Measurements from ENCODE around the gene ALDH8A1. TPM values are rescaled to one million over a fixed set of nuclear protein-coding genes. Genes with fewer than 3 reads are reported as not detected.
"Not testable (repeated sequence)": the region's sequence is repeated elsewhere in the genome, so short reads cannot be mapped to it uniquely, and the experiment has no call there.

ALDH8A1 gene
- total RNA-seq, 1 donor from 2014 or later = 1.1 TPM

DNA sequence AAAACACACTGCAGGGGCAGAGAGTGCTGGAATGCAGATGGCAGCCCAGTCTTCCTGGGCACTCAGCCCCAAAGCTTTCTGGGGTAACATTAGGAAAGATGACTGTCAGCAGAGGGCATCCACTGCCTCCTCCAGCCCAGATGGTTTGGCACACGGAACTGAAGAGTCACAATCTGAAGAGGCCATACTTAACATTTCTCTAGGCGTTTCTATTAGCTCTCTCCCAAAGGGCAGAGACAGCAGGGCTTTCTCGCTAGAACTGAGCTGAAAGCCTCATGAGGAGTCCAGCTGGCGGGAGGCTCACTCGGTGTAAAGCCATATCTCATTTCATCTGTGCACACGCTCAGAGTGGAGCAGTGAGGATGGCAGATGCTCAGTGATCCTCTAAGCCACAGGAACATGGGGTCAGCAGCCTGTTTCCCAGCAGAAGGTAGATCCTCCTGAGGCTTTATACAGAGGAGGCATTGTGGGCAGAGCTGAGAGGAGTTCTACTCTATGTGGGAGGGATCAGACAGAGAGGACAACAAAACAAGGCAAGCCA is 28.1 kb downstream of the ALDH8A1 start:
- peaks cover 6% of the 10 kb centered on the region for H3K36me3 Mint-ChIP-seq (ENCODE audit: low read depth)
- no peak for DNase-seq (ENCODE audit: low spot score)
- no peak overlapping the region for H3K4me3 Mint-ChIP-seq (ENCODE audit: low read depth)
- intact Hi-C loops (cut with micrococcal nuclease) = no loop called here
- H3K27me3 Mint-ChIP-seq (ENCODE audit: low read depth) = no peaks in the 10 kb centered on the region
- no peak overlapping the region for H3K27ac Mint-ChIP-seq
- no peaks in the 10 kb centered on the region for H3K9me3 Mint-ChIP-seq
- no peaks in the 10 kb centered on the region for H3K4me1 Mint-ChIP-seq (ENCODE audit: low read depth)

DNA sequence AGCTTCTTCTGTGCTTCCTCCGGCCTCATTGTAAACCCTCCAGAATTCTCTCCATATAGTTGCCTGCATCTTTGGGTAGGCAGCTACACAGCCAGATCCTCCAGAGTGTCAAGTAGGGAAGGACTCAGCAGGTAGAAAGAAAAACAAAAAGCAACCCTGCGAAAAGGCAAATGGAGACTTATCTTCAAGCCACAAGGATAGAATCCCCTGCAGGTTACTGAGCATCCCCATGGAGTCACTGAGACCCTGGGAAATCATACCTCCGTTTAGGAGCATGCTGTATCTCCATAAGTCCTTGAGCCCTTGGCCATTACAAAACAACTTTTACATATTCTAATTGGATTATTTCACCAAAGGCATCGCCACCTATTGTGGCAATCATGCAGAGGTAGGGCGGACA is 28.6 kb downstream of the ALDH8A1 start:
- H3K27me3 Mint-ChIP-seq (ENCODE audit: low read depth) = no peaks in the 10 kb centered on the region
- no peak overlapping the region for H3K27ac Mint-ChIP-seq
- no peak for DNase-seq (ENCODE audit: low spot score)
- H3K36me3 Mint-ChIP-seq (ENCODE audit: low read depth) = peaks cover 6% of the 10 kb centered on the region
- H3K4me3 Mint-ChIP-seq (ENCODE audit: low read depth) = no peak overlapping the region
- no peaks in the 10 kb centered on the region for H3K4me1 Mint-ChIP-seq (ENCODE audit: low read depth)
- intact Hi-C loops (cut with micrococcal nuclease) = no loop called here
- no peaks in the 10 kb centered on the region for H3K9me3 Mint-ChIP-seq

DNA sequence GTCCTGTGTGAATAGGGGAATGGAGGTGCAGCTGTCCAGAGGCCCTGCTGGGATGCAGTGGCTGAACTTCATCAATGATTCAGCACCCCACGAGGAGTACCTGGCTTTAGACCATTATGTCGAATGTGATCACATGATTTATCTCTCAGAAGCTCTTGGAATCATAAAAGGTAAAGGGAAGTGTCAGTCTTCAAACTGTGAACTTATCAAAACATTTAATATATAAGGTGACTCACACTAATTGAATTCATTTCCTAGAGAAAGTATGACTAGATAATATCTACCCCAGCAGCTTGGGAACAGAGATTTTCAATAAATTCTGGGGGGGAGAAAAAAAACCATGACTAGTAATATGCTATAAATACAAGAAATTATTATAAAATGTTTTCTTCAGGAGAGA is 29.5 kb downstream of the ALDH8A1 start:
- no peaks in the 10 kb centered on the region for H3K4me1 Mint-ChIP-seq (ENCODE audit: low read depth)
- DNase-seq (ENCODE audit: low spot score) = no peak
- no peaks in the 10 kb centered on the region for H3K9me3 Mint-ChIP-seq
- H3K27me3 Mint-ChIP-seq (ENCODE audit: low read depth) = no peaks in the 10 kb centered on the region
- H3K27ac Mint-ChIP-seq = no peak overlapping the region
- peaks cover under 1% of the 10 kb centered on the region for H3K36me3 Mint-ChIP-seq (ENCODE audit: low read depth)
- no peak overlapping the region for H3K4me3 Mint-ChIP-seq (ENCODE audit: low read depth)
- intact Hi-C loops (cut with micrococcal nuclease) = no loop called here

DNA sequence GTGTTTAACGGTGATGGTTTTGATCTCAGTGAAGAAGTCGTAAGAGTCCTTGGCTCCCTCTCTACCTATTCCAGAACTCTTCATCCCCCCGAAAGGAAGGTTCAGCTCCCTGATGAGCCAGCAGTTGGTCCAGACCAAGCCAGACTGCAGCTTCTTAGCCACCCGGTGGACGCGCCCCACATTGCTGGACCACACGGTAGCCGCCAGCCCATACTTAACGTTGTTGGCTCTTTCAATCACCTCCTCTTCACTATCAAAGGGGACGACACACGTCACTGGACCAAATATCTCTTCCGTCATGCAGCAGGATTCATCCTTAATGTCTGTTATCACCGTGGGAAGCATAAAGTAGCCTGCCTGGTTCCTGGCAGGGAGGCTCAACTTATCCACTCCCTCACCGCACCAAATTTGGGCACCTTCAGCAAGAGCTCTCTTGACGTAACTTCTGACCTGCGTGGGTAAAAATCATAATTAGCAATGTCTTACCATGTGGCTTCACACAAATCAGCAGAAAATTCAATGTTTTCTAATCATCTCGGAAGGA is 31.4 kb downstream of the ALDH8A1 start:
- intact Hi-C loops (cut with micrococcal nuclease) = no loop called here
- Mint-ChIP-seq H3K4me1 (ENCODE audit: low read depth) (no peaks in the 10 kb centered on the region), H3K27ac (no peak overlapping the region), H3K4me3 (ENCODE audit: low read depth) (no peak overlapping the region), H3K27me3 (ENCODE audit: low read depth) (peaks cover 2% of the 10 kb centered on the region), H3K9me3 (no peaks in the 10 kb centered on the region), H3K36me3 (ENCODE audit: low read depth) (no peaks in the 10 kb centered on the region)
- DNase-seq (ENCODE audit: low spot score) = no peak

DNA sequence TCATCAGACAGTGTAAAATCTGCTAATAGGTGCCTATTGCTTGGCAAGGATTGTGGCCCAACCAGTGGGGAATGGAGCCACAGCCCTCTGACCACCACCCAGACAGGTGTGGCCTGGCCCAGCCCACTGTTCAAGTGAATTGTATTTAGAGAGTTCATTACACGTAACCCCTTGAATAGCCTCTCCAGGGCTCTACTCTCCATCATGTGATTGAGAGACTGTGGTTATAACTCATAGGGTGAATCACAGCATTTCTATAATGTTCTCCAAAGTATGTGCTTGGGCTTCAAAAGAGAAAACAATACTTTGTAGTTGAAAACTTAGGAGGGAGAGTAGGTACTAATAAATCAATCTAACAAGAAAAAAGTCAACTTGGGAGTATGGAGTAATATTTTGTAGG is 38.4 kb downstream of the ALDH8A1 start:
- Mint-ChIP-seq H3K9me3 (no peaks in the 10 kb centered on the region), H3K27ac (no peak overlapping the region)

DNA sequence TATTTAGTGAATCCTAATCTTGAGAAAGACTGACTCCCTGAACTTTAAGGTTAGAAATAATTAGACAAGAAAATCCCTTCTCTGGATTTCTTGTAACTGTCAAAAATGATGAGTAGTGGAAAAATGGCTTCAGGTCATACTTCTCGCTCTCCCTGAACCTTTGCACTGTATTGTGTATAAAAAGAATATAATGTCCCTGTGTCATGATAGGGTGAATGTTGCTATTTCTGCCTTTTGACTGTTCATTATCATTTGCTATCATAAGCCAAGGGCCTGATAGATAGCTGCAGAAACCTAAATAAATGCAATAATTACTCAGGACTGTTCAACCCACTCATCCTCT is 39.3 kb downstream of the ALDH8A1 start:
- intact Hi-C loops (cut with micrococcal nuclease) = no loop called here
- Mint-ChIP-seq H3K36me3 (ENCODE audit: low read depth) (no peaks in the 10 kb centered on the region), H3K27me3 (ENCODE audit: low read depth) (peaks cover 12% of the 10 kb centered on the region)

More for the DNA sequence above, 38.4 kb downstream of the ALDH8A1 start:
- DNase-seq (ENCODE audit: low spot score) = no peak
- Mint-ChIP-seq H3K27me3 (ENCODE audit: low read depth) (peaks cover 12% of the 10 kb centered on the region), H3K4me3 (ENCODE audit: low read depth) (no peak overlapping the region), H3K4me1 (ENCODE audit: low read depth) (no peaks in the 10 kb centered on the region), H3K36me3 (ENCODE audit: low read depth) (no peaks in the 10 kb centered on the region)
- intact Hi-C loops (cut with micrococcal nuclease) = no loop called here

DNA sequence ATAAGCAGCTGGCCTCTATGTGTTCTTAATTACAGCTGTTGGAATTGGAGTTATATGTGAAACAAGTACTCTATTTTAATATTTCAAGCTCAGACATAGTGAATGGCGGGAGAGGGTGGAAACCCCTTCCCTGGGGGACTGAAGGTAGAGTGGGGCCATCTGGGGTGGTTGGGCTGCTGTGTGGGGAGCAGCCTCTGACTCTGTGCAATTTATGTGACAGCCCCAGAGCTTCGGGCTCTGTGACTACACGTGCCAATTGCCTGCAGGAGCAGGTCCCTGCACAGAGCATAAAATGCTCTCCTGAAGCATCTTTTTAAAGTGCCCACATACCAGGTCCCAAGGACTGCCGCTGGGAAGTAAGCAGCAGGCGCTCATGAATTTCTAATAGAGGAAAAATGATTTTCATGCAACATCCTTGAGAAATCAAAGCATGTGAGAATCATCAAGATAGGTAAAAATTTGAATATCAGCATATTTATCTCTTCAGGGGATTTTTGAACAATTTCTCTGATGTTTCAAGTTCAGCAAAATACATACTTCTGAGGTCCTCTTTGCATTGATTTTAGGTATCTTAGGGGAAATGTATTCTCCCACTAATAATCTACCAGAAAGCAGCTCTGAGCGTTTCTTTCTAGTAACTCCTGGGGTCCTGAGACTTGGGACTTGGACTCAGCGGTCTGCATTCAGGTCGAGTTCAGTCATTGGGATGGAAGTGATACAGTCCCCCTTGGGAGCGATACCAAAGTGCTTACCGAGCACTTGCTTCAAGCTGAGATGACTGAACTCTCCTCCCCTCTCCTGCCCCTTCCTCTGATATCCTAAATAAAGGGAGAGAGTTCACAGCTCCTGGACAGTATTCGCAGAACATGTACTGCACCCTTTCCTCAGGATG is 40.0 kb downstream of the ALDH8A1 start:
- H3K27ac Mint-ChIP-seq = no peak overlapping the region
- DNase-seq (ENCODE audit: low spot score) = no peak
- H3K27me3 Mint-ChIP-seq (ENCODE audit: low read depth) = peaks cover 12% of the 10 kb centered on the region
- intact Hi-C loops (cut with micrococcal nuclease) = no loop called here
- H3K36me3 Mint-ChIP-seq (ENCODE audit: low read depth) = no peaks in the 10 kb centered on the region
- H3K9me3 Mint-ChIP-seq = no peaks in the 10 kb centered on the region
- no peak overlapping the region for H3K4me3 Mint-ChIP-seq (ENCODE audit: low read depth)
- no peaks in the 10 kb centered on the region for H3K4me1 Mint-ChIP-seq (ENCODE audit: low read depth)

More for the DNA sequence above, 39.3 kb downstream of the ALDH8A1 start:
- Mint-ChIP-seq H3K4me3 (ENCODE audit: low read depth) (no peak overlapping the region), H3K9me3 (no peaks in the 10 kb centered on the region), H3K4me1 (ENCODE audit: low read depth) (no peaks in the 10 kb centered on the region), H3K27ac (no peak overlapping the region)
- no peak for DNase-seq (ENCODE audit: low spot score)

DNA sequence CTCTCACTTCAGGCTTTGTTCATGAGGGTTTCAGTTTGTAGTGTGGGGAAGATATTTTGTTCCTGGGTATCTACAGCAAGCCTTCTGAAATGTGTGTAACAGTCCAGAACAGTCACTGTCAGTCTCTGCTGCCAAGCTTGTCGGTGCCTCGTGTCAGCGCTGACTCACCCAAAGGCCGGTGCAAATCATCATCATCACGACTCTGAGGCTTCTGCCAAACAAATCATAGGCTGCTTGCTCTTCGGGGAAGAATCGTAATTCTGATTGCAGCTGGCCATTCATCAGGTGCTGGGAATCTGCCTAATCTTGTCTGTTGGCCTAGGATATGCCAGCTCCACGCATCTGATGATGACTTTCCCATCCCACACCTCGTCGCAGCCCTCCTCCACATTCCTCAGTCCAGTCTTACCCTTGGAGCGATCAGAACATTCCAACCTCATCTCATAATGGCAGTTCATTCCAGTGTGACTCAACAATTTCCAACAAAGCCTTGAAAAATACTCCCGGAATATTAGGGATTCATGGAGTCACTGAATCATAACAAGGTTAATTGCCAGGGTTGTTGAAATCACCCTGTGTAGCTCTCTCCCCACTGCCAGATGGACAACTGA is 40.9 kb downstream of the ALDH8A1 start:
- no peak for DNase-seq (ENCODE audit: low spot score)
- Mint-ChIP-seq H3K4me1 (ENCODE audit: low read depth) (no peaks in the 10 kb centered on the region), H3K9me3 (no peaks in the 10 kb centered on the region), H3K27ac (no peak overlapping the region), H3K4me3 (ENCODE audit: low read depth) (no peak overlapping the region), H3K36me3 (ENCODE audit: low read depth) (no peaks in the 10 kb centered on the region), H3K27me3 (ENCODE audit: low read depth) (peaks cover 11% of the 10 kb centered on the region)
- intact Hi-C loops (cut with micrococcal nuclease) = no loop called here

DNA sequence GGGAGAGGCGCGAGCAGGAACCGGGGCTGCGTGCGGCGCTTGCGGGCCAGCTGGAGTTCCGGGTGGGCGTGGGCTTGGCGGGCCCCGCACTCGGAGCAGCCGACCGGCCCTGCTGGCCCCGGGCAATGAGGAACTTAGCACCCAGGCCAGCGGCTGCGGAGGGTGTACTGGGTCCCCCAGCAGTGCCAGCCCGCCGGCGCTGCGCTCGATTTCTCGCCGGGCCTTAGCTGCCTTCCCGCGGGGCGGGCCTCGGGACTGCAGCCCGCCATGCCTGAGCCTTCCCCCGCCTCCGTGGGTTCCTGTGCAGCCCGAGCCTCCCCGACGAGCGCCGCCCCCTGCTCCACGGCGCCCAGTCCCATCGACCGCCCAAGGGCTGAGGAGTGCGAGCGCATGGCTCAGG is 45.2 kb downstream of the ALDH8A1 start:
- H3K27ac Mint-ChIP-seq; intact Hi-C loops (cut with micrococcal nuclease); H3K4me1 Mint-ChIP-seq (ENCODE audit: low read depth); H3K27me3 Mint-ChIP-seq (ENCODE audit: low read depth); H3K36me3 Mint-ChIP-seq (ENCODE audit: low read depth); H3K9me3 Mint-ChIP-seq; H3K4me3 Mint-ChIP-seq (ENCODE audit: low read depth); DNase-seq (ENCODE audit: low spot score): not testable (repeated sequence)

DNA sequence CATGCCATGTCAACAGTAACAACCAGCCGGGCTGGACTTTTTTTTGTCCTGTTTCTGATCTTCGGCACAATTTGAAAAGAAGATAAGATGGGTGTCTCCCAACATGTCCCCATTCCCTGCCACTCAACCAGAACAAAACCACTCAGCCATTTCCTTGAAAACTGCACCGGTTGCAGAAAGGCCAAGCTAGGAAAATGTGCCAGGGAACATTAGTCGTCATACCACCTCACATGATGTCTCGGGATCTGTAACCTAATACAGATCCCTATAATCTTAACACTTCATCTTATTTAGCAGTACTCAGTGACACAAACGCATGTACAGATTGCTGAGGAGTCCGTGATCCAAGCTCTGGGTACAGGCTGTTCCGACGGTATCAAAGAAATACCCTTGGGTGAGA is 46.5 kb downstream of the ALDH8A1 start:
- no peaks in the 10 kb centered on the region for H3K4me1 Mint-ChIP-seq (ENCODE audit: low read depth)
- H3K9me3 Mint-ChIP-seq = no peaks in the 10 kb centered on the region
- no peak for DNase-seq (ENCODE audit: low spot score)
- no peaks in the 10 kb centered on the region for H3K36me3 Mint-ChIP-seq (ENCODE audit: low read depth)
- intact Hi-C loops (cut with micrococcal nuclease) = no loop called here
- no peak overlapping the region for H3K4me3 Mint-ChIP-seq (ENCODE audit: low read depth)
- H3K27me3 Mint-ChIP-seq (ENCODE audit: low read depth) = no peaks in the 10 kb centered on the region
- H3K27ac Mint-ChIP-seq = no peak overlapping the region

DNA sequence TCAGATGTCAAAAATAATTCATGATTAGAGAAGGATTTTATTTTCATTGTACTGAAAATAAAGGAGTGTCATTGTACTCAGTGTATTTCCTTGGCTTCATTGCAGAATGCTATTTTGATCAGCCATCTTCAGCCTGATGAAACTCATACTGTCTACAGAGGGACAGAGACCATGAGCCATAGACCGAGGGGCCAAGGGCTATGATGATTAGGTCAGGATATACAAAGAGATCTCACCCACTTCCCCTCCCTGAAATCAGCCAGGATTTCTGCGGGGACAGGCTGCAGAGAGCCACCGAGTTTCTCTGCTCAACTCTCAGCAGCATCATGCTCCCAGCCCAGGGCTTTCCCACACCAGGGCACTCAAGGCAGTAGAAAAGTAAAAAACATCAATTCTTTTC is 47.0 kb downstream of the ALDH8A1 start:
- no peaks in the 10 kb centered on the region for H3K9me3 Mint-ChIP-seq
- no peaks in the 10 kb centered on the region for H3K4me1 Mint-ChIP-seq (ENCODE audit: low read depth)
- DNase-seq (ENCODE audit: low spot score) = no peak
- no peaks in the 10 kb centered on the region for H3K27me3 Mint-ChIP-seq (ENCODE audit: low read depth)
- no peak overlapping the region for H3K4me3 Mint-ChIP-seq (ENCODE audit: low read depth)
- intact Hi-C loops (cut with micrococcal nuclease) = no loop called here
- H3K36me3 Mint-ChIP-seq (ENCODE audit: low read depth) = no peaks in the 10 kb centered on the region
- no peak overlapping the region for H3K27ac Mint-ChIP-seq

DNA sequence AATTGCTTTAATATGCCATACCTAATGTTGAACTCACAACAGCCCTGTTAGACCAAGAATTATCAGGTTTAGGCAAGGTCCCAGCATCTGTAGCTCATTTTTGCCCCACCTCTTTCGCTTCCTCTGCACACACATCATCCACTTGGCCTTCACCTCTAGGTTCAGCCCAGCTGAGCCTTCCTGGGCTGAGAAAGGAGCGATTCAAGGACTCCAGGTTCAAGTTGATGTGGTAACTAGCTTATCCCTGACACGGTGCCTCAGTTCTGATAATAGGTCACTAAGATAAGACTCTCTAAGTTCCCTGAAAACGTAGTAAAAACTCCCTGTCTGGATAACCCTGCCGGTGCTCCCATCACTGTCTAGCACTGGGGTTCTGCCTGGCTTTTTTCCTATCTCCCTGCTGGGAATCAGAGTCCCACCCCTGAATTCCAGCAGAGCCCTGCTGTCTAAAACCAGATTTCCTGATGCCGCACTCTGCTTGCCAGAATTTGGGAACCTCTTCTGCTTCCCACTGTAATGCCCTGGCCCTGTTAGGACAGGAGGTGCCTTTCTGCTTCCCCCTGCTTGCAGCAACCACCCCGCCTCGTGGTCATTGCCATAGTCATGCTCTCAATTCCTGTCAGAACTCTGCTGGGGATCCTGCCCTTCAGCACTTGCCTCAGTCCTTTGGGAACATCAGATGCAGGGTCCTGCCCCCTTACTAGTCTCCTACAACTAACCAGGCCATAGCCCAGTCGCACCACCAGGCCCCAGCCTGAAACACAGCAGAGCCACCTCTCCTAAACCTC is 47.6 kb downstream of the ALDH8A1 start:
- Mint-ChIP-seq H3K9me3 (no peaks in the 10 kb centered on the region), H3K4me3 (ENCODE audit: low read depth) (no peak overlapping the region), H3K27me3 (ENCODE audit: low read depth) (no peaks in the 10 kb centered on the region)

More for the DNA sequence above, 47.6 kb downstream of the ALDH8A1 start:
- no peaks in the 10 kb centered on the region for H3K36me3 Mint-ChIP-seq (ENCODE audit: low read depth)
- intact Hi-C loops (cut with micrococcal nuclease) = no loop called here
- DNase-seq (ENCODE audit: low spot score) = no peak
- H3K4me1 Mint-ChIP-seq (ENCODE audit: low read depth) = no peaks in the 10 kb centered on the region
- H3K27ac Mint-ChIP-seq = no peak overlapping the region
